A673 (cell line): ENCODE measurements around the gene CERKL. TPM values are rescaled to one million over a fixed set of nuclear protein-coding genes. Genes with fewer than 3 reads are reported as not detected.

Source experiments
- BruUV-seq: library from RNA; stranded (reverse); fragments of 400-500 nt; replicated peaks from 2 replicates; lab custom pipeline; 2021; lab: Mats Ljungman, UMichigan
- CTCF ChIA-PET: fragments of 300-600 bp; sonication (Branson Sonifier 250); formaldehyde crosslinking; loops from one replicate; lab custom pipeline; 2022; ENCODE audit warnings: antibody characterized with exemption; lab: Charles Lee
- POLR2A ChIA-PET: fragments of 300-600 bp; sonication (Branson Sonifier 250); formaldehyde crosslinking; loops from one replicate; lab custom pipeline; 2022; ENCODE audit warnings: antibody characterized with exemption; ENCODE audit not compliant: low non-redundant PET; lab: Charles Lee
- DNase-seq: peaks from one replicate; pipeline ENCODE4 v3.0.0-alpha.2; 2015; ENCODE audit warnings: low spot score
- H3K27ac ChIP-seq: fragments of 200-600 bp; sonication (generic); 2 replicates; pipeline ENCODE4 v1.5.1; 2016; ENCODE audit warnings: mixed run types, low read depth, mild to moderate bottlenecking, mixed read lengths, antibody characterized with exemption, low read length; ENCODE audit not compliant: poor library complexity, severe bottlenecking
- H3K27me3 ChIP-seq: fragments of 200-600 bp; sonication (generic); replicated peaks from 2 replicates; pipeline ENCODE4 v1.6.1; 2017; ENCODE audit warnings: mixed run types, low read depth, mild to moderate bottlenecking, mixed read lengths, antibody characterized with exemption, low read length; ENCODE audit not compliant: insufficient read depth, poor library complexity
- H3K36me3 ChIP-seq: fragments of 200-600 bp; sonication (generic); 2 replicates; pipeline ENCODE4 v1.6.1; 2016; ENCODE audit warnings: mixed run types, mild to moderate bottlenecking, mixed read lengths, antibody characterized with exemption, low read length; ENCODE audit not compliant: insufficient read depth, poor library complexity, severe bottlenecking
- H3K4me1 ChIP-seq: fragments of 200-600 bp; sonication (generic); 2 replicates; pipeline ENCODE4 v1.6.1; 2017; ENCODE audit warnings: mixed run types, mild to moderate bottlenecking, mixed read lengths, antibody characterized with exemption, low read length; ENCODE audit not compliant: insufficient read depth, poor library complexity, severe bottlenecking
- H3K4me3 ChIP-seq: fragments of 200-600 bp; sonication (generic); 2 replicates; pipeline ENCODE4 v1.5.1; 2016; ENCODE audit warnings: low read depth, mixed run types, mild to moderate bottlenecking, mixed read lengths, low read length; ENCODE audit not compliant: poor library complexity, severe bottlenecking
- H3K9me3 ChIP-seq: fragments of 200-600 bp; sonication (generic); 2 replicates; pipeline ENCODE4 v1.6.1; 2016; ENCODE audit warnings: mixed run types, low read depth, mild to moderate bottlenecking, mixed read lengths, antibody characterized with exemption, low read length; ENCODE audit not compliant: poor library complexity, severe bottlenecking
- EZH2 ChIP-seq: fragments of 200-600 bp; sonication (generic); IDR thresholded peaks from 2 replicates; pipeline ENCODE4 v1.6.1; 2017; ENCODE audit warnings: borderline replicate concordance, low read depth, mild to moderate bottlenecking, mixed read lengths, antibody characterized with exemption, low read length; ENCODE audit not compliant: poor library complexity, severe bottlenecking
- intact Hi-C: fragments of 100-400 bp; cut with micrococcal nuclease; formaldehyde crosslinking; loops from one replicate; pipeline ENCODE4 v1.10.0; 2022; ENCODE audit not compliant: unreplicated experiment
- total RNA-seq: library from RNA; stranded (reverse); gene quantifications from 2 replicates; pipeline ENCODE4 v1.2.3, GENCODE V29; 2021
- TF ChIP-seq, protein P1 (sequence below): fragments of 300-800, 200-600 bp; sonication (generic); conservative IDR thresholded peaks from 2 replicates; pipeline ENCODE4 v1.5.1; 2017; ENCODE audit warnings: low read depth, mild to moderate bottlenecking, antibody characterized with exemption, low read length, moderate library complexity, mixed read lengths

The CERKL gene
- total RNA-seq, 1 experiment from 2014 or later = 0.75 TPM

DNA sequence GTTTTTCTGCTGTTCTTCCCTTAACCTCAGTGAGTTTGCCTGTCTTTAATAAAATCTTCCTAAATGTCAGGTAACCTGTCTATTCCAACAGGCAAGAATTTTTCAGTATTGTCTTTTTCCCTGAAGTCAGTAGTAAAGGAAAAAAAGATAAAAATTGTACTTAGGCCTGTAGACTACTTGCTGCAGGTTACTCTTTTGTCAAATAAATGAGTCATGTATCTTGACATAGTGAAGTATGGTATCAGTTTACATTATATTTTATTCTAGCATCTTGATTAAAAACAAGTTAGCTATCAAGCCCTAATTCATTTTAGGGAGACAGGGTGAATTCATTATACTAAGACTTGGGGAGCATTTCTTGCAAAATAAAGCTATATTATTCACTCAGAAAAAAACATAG, 139.9 kb downstream of the CERKL start:
- TF ChIP-seq, protein P1, sequence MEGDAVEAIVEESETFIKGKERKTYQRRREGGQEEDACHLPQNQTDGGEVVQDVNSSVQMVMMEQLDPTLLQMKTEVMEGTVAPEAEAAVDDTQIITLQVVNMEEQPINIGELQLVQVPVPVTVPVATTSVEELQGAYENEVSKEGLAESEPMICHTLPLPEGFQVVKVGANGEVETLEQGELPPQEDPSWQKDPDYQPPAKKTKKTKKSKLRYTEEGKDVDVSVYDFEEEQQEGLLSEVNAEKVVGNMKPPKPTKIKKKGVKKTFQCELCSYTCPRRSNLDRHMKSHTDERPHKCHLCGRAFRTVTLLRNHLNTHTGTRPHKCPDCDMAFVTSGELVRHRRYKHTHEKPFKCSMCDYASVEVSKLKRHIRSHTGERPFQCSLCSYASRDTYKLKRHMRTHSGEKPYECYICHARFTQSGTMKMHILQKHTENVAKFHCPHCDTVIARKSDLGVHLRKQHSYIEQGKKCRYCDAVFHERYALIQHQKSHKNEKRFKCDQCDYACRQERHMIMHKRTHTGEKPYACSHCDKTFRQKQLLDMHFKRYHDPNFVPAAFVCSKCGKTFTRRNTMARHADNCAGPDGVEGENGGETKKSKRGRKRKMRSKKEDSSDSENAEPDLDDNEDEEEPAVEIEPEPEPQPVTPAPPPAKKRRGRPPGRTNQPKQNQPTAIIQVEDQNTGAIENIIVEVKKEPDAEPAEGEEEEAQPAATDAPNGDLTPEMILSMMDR = no peak
- TF ChIP-seq EZH2 = no peak
- no peak overlapping the region for H3K27ac ChIP-seq
- H3K9me3 ChIP-seq = no peaks in the 10 kb centered on the region
- POLR2A ChIA-PET = no interaction called here
- intact Hi-C loops = no loop called here
- H3K36me3 ChIP-seq = no peaks in the 10 kb centered on the region
- BruUV-seq = no TSS peak
- no peaks in the 10 kb centered on the region for H3K27me3 ChIP-seq
- no peak for DNase-seq
- no peak overlapping the region for H3K4me3 ChIP-seq
- H3K4me1 ChIP-seq = no peaks in the 10 kb centered on the region
- CTCF ChIA-PET = no interaction called here

DNA sequence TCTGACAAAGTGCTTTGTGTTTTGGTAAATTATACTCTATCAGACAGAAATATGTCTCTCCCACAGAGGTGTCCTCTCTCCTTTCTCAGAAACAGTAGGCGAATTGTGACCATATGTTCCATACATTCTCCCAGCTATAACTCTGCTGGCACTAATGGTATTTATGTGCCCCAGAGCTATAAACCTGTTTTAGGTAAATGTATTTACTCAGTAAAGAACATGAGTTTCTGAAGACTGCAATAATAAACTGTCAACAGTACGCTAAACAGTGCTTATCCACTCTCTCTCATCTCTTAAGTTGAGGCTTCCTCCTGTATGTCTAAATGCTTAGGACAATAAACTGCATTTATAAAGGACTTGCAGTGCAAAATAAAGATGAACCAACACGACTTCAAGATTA, 141.2 kb downstream of the CERKL start:
- Histone ChIP-seq H3K4me3 (no peak overlapping the region), H3K4me1 (no peaks in the 10 kb centered on the region), H3K27ac (no peak overlapping the region), H3K27me3 (no peaks in the 10 kb centered on the region), H3K9me3 (no peaks in the 10 kb centered on the region), H3K36me3 (no peaks in the 10 kb centered on the region)
- no peak for TF ChIP-seq EZH2
- TF ChIP-seq, protein P1 = no peak
- no peak for DNase-seq
- ChIA-PET POLR2A (no interaction called here), CTCF (no interaction called here)
- intact Hi-C loops = no loop called here
- no TSS peak for BruUV-seq

DNA sequence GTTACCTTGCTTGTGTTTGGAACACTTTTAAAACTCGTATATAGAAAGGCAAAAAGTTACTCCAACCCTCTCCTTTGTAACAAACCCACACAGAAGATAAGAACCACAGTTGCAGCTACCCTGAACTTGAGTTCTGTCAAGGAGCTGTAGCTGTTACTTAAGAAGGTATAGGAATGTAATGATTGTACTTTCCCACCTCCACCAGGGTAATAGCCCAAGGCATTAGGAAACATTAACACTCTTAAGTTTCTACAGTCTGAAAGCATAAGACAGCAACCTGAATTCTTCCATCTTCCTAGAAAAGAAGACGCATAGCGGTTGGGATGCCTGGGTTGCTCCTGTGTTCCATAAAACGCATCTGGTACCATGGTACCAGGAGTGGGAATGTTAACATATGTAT, 156.7 kb downstream of the CERKL start:
- no TSS peak for BruUV-seq
- no peaks in the 10 kb centered on the region for H3K4me1 ChIP-seq
- no peaks in the 10 kb centered on the region for H3K9me3 ChIP-seq
- intact Hi-C loops = no loop called here
- no peak overlapping the region for H3K27ac ChIP-seq
- POLR2A ChIA-PET = no interaction called here
- H3K4me3 ChIP-seq = no peak overlapping the region
- no peak for DNase-seq
- no peaks in the 10 kb centered on the region for H3K36me3 ChIP-seq
- H3K27me3 ChIP-seq = no peaks in the 10 kb centered on the region
- CTCF ChIA-PET = no interaction called here
- TF ChIP-seq, protein P1 = no peak
- no peak for TF ChIP-seq EZH2
